ENCODE results near the gene ODR4.

DNA sequence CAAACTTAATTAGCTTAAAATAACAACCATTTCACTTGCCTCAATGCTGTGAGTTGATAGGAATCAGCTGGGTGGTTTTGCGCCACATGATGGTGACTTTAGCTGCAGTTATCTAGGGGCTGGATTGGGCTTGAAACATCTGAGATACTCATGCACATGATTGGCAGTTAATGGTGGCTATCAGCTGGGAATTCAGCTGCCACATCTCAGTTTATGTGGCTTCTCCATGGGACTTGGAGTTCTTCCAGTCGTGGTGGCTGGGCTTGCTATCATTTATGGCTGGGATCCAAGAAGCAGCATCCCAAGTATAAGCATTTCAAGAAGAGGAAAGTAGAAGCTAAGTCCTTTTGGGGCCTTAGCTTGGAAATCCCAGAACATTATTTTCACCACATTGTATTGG is 48.9 kb downstream of the ODR4 start:
- no peak for TF ChIP-seq POLR2AphosphoS5 (IDR thresholded peaks at IDR 0.05; ENCODE audit: borderline replicate concordance, low read depth, low read length)
- TF ChIP-seq EZH2 (IDR thresholded peaks at IDR 0.05), result no peak
